Measurements from ENCODE around the gene CARM1. TPM values are rescaled to one million over a fixed set of nuclear protein-coding genes. Genes with fewer than 3 reads are reported as not detected.
"Not testable (repeated sequence)": the region's sequence is repeated elsewhere in the genome, so short reads cannot be mapped to it uniquely, and the experiment has no call there.

Gene CARM1
- polyA plus RNA-seq, 2 of the 4 experiments (the other 2 are of a cell fraction): 15.2 to 32.2 TPM

DNA sequence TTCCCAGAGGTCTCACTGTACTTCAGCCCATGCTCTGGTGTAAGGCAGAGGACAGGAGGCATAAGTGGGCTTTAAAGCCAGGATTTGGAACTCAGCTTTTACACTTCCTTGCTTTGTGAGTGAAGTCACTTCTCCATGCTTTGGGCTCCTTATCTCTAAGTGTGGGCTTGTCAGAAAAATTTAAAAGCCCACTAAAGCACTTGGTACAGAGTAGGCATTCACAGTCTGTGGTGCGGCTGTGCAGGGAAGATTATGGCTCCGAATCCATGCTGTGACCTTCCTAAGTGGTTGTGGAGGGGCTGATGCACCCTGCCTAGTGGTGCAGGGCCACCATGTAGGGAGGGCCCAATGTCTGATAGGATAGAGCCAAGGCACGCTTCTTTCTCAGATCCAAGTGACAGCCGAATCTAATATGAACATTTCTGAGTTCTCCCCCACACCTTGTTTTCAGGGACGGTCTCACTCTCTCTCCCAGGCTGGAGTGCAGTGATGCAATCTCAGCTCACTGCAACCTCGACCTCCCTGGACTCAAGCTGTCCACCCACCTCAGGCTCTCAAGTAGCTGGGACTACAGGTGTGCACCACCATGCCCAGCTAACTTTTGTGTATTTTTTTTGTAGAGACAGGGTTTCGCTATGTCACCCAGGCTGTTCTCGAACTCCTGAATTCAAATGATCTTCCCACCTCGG is 64.2 kb downstream of the CARM1 start:
- TF ChIP-seq, protein P1, sequence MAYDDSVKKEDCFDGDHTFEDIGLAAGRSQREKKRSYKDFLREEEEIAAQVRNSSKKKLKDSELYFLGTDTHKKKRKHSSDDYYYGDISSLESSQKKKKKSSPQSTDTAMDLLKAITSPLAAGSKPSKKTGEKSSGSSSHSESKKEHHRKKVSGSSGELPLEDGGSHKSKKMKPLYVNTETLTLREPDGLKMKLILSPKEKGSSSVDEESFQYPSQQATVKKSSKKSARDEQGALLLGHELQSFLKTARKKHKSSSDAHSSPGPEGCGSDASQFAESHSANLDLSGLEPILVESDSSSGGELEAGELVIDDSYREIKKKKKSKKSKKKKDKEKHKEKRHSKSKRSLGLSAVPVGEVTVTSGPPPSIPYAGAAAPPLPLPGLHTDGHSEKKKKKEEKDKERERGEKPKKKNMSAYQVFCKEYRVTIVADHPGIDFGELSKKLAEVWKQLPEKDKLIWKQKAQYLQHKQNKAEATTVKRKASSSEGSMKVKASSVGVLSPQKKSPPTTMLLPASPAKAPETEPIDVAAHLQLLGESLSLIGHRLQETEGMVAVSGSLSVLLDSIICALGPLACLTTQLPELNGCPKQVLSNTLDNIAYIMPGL (CRISPR knock-in tag; IDR thresholded peaks at IDR 0.05; ENCODE audit: borderline replicate concordance): no peak
- no peak for TF ChIP-seq CBX2 (IDR thresholded peaks at IDR 0.05; ENCODE audit: borderline replicate concordance, low read depth)
- TF ChIP-seq TFCP2L1 (CRISPR knock-in tag; IDR thresholded peaks at IDR 0.05): no peak
- no peak for TF ChIP-seq MAZ (IDR thresholded peaks at IDR 0.05; ENCODE audit: borderline replicate concordance, low read depth, low read length)
- no peaks in the 10 kb centered on the region for H3K9me3 ChIP-seq
- H3K27ac ChIP-seq: no peak overlapping the region
- ChIA-PET CTCF (interaction anchor here (0.5 to 2.5 kb wide), 25 partner anchors 10 to 351 kb away, joined by 3 to 14 read pairs (median 4); partner anchors contain the start of gene SMARCA4), POLR2A (interaction anchor here (1.0 kb wide), 1 partner anchor 25 kb away, joined by 4 read pairs; the partner anchor contains the start of gene SMARCA4)
- ATAC-seq: peak in 1 of 2 experiments; percentile 19; a peak in 1 of 6 replicates
- H3K4me1 ChIP-seq: peaks cover 21% of the 10 kb centered on the region
- 88% methylated on average over 9 of the region's 9 CpGs for WGBS (ENCODE audit: missing lambda C conversion rate)
- H3K4me3 ChIP-seq: no peak overlapping the region
- no peak for DNase-seq (ENCODE audit: low read depth in 1 of 2, low spot score in 1 of 2)
- no peak for FAIRE-seq
- no peak overlapping the region for H3K4me2 ChIP-seq

DNA sequence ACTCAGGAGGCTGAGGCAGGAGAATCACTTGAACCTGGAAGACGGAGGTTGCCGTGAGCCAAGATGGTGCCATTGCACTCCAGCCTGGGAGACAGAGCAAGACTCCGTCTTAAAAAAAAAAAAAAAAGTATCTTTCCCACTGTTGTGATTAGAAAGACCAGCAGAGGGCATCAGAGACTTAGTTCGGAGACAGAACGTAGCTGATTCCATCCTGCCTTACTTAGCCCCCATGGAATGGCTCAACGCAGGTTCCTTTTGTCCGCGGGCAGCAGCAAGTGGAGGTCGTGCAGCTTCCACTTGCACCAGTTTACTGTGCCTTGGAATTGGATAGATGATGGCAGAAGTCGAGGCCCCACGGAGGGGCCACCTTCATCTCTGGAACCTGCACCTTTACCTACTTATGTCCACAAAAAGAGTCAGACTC is 65.3 kb downstream of the CARM1 start:
- DNase-seq (ENCODE audit: low read depth in 1 of 2, low spot score in 1 of 2) (peak; percentile 56 to 75), FAIRE-seq (no peak), ATAC-seq (peak; percentile 84; a peak in 5 of 6 replicates)
- ChIA-PET POLR2A (interaction anchor here (0.6 to 1.0 kb wide), 4 partner anchors 24 to 291 kb away, joined by 4 to 7 read pairs (median 4); partner anchors contain the start of gene SMARCA4), CTCF (interaction anchor here (0.6 to 2.5 kb wide), 51 partner anchors 9 to 512 kb away, joined by 3 to 19 read pairs (median 4); partner anchors contain the start of genes CARM1 and SMARCA4)
- Histone ChIP-seq H3K4me1 (peaks cover 24% of the 10 kb centered on the region), H3K27ac (peak overlapping the region in 1 of 2 experiments; percentile 72; a peak in 3 of 6 replicates), H3K4me3 (no peak overlapping the region), H3K4me2 (peak overlapping the region; percentile 43), H3K9me3 (no peaks in the 10 kb centered on the region)
- TF ChIP-seq, protein P2, sequence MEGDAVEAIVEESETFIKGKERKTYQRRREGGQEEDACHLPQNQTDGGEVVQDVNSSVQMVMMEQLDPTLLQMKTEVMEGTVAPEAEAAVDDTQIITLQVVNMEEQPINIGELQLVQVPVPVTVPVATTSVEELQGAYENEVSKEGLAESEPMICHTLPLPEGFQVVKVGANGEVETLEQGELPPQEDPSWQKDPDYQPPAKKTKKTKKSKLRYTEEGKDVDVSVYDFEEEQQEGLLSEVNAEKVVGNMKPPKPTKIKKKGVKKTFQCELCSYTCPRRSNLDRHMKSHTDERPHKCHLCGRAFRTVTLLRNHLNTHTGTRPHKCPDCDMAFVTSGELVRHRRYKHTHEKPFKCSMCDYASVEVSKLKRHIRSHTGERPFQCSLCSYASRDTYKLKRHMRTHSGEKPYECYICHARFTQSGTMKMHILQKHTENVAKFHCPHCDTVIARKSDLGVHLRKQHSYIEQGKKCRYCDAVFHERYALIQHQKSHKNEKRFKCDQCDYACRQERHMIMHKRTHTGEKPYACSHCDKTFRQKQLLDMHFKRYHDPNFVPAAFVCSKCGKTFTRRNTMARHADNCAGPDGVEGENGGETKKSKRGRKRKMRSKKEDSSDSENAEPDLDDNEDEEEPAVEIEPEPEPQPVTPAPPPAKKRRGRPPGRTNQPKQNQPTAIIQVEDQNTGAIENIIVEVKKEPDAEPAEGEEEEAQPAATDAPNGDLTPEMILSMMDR (IDR thresholded peaks at IDR 0.05): peak; percentile 55
- no peak for TF ChIP-seq MAZ (IDR thresholded peaks at IDR 0.05; ENCODE audit: borderline replicate concordance, low read depth, low read length)
- TF ChIP-seq, protein P3, sequence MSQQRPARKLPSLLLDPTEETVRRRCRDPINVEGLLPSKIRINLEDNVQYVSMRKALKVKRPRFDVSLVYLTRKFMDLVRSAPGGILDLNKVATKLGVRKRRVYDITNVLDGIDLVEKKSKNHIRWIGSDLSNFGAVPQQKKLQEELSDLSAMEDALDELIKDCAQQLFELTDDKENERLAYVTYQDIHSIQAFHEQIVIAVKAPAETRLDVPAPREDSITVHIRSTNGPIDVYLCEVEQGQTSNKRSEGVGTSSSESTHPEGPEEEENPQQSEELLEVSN (IDR thresholded peaks at IDR 0.05; ENCODE audit: borderline replicate concordance, low read depth): no peak
- TF ChIP-seq PHF8 (IDR thresholded peaks at IDR 0.05; ENCODE audit: borderline replicate concordance, low read depth): no peak
- TF ChIP-seq CHD4 (IDR thresholded peaks at IDR 0.05; ENCODE audit: borderline replicate concordance): no peak
- no peak for TF ChIP-seq FOXS1 (CRISPR knock-in tag; IDR thresholded peaks at IDR 0.05)
- no peak for TF ChIP-seq TFCP2L1 (CRISPR knock-in tag; IDR thresholded peaks at IDR 0.05)
- no peak for TF ChIP-seq RNF2 (IDR thresholded peaks at IDR 0.05; ENCODE audit: borderline replicate concordance, low read depth)
- TF ChIP-seq RAD21 (conservative IDR thresholded peaks at IDR 0.05 in 1 of 2, IDR thresholded peaks at IDR 0.05 in 1 of 2): peak; percentile 62 to 72
- WGBS (ENCODE audit: missing lambda C conversion rate): 3% methylated on average over 11 of the region's 11 CpGs

DNA sequence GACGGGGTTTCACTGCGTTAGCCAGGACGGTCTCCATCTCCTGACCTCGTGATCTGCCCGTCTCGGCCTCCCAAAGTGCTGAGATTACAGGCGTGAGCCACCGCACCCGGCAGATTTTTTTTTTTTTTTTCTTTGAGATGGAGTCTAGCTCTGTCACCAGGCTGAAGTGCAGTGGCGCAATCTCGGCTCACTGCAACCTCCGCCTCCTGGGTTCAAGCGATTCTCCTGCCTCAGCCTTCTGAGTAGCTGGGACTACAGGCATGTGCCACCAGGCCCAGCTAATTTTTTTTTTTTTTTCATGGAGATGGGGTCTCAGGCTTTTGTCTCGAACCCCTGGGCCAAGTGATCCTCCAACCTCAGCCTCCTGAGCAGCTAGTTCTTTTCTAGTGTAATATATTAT is 70.3 kb downstream of the CARM1 start:
- peak in 1 of 2 experiments; percentile 32; a peak in 3 of 6 replicates for ATAC-seq
- H3K9me3 ChIP-seq; FAIRE-seq; POLR2A ChIA-PET; DNase-seq (ENCODE audit: low read depth in 1 of 2, low spot score in 1 of 2); H3K4me3 ChIP-seq: not testable (repeated sequence)
- CTCF ChIA-PET: interaction anchor here (0.6 to 2.3 kb wide), 28 partner anchors 10 to 506 kb away, joined by 3 to 25 read pairs (median 5); no protein-coding TSS in a partner anchor
- Histone ChIP-seq H3K4me1 (peaks cover 27% of the 10 kb centered on the region), H3K27ac (peak overlapping the region in 1 of 2 experiments; percentile 80; a peak in 1 of 6 replicates), H3K4me2 (peak overlapping the region; percentile 24; the same call in 1 of the 3 replicates)
- WGBS (ENCODE audit: missing lambda C conversion rate): 39% methylated on average over 14 of the region's 14 CpGs

All from A549 (cell line).